Natural killer cell (primary cell): ENCODE data around the gene PDLIM4. TPM values are rescaled to one million over a fixed set of nuclear protein-coding genes. Genes with fewer than 3 reads are reported as not detected.

ENCODE experiments used
- ATAC-seq, 3 donors: fragments of 150-1000 bp in 2 of 3; fragments of 200-7000 bp in 1 of 3; cut with Tn5 transposase; 1 replicate in 1 of 3; 2 replicates in 2 of 3; pipeline ENCODE4 v1.10.0; 2021; ENCODE audit warnings: mild to moderate bottlenecking in 2 of 3, moderate library complexity in 2 of 3
- DNase-seq, 2 donors: peaks; one replicate each; pipeline versions ENCODE4 v3.0.0 to v3.0.0-alpha.2; 2013 to 2021; ENCODE audit warnings: mixed read lengths in 1 of 2
- H3K27ac ChIP-seq: one replicate; pipeline ENCODE4 v1.5.1; 2013; ENCODE audit warnings: mild to moderate bottlenecking, low read length
- H3K27me3 ChIP-seq: one replicate; pipeline ENCODE4 v1.6.1; 2013; ENCODE audit warnings: low read length; ENCODE audit not compliant: control insufficient read depth, insufficient read depth
- H3K36me3 ChIP-seq: one replicate; pipeline ENCODE4 v1.6.1; 2013; ENCODE audit warnings: low read length; ENCODE audit not compliant: control insufficient read depth, insufficient read depth
- H3K4me1 ChIP-seq: one replicate; pipeline ENCODE4 v1.6.1; 2013; ENCODE audit warnings: low read length; ENCODE audit not compliant: control insufficient read depth, insufficient read depth
- H3K4me3 ChIP-seq: one replicate; pipeline ENCODE4 v1.5.1; 2013; ENCODE audit warnings: low read length
- H3K9me3 ChIP-seq: one replicate; pipeline ENCODE4 v1.6.1; 2013; ENCODE audit warnings: low read length; ENCODE audit not compliant: control insufficient read depth, insufficient read depth
- H3K27ac Mint-ChIP-seq, 2 donors: one replicate each; pipeline ENCODE4 v1.8.0; 2022; ENCODE audit warnings: mild to moderate bottlenecking in 2 of 2, mixed read lengths in 2 of 2, moderate library complexity in 1 of 2
- H3K27me3 Mint-ChIP-seq, 2 donors: one replicate each; pipeline ENCODE4 v1.8.0; 2022; ENCODE audit warnings: low read depth in 2 of 2, mixed read lengths in 2 of 2
- H3K36me3 Mint-ChIP-seq: one replicate; pipeline ENCODE4 v1.8.0; 2022; ENCODE audit warnings: mixed read lengths
- H3K4me1 Mint-ChIP-seq, 2 donors: one replicate each; pipeline ENCODE4 v1.8.0; 2022; ENCODE audit warnings: mixed read lengths in 2 of 2
- H3K4me3 Mint-ChIP-seq: one replicate; pipeline ENCODE4 v1.8.0; 2022; ENCODE audit warnings: mild to moderate bottlenecking, moderate library complexity, mixed read lengths
- H3K9me3 Mint-ChIP-seq, 2 donors: one replicate each; pipeline ENCODE4 v1.8.0; 2022; ENCODE audit warnings: mixed read lengths in 2 of 2
- CTCF ChIP-seq: fragments of 200-600 bp; IDR thresholded peaks from one replicate; pipeline ENCODE4 v1.8.0; 2022; ENCODE audit warnings: antibody characterized with exemption
- WGBS: methylation state at CpG from one replicate; pipeline ENCODE4 v1.1.7; 2013; ENCODE audit warnings: missing lambda C conversion rate; ENCODE audit not compliant: insufficient coverage; 5-methylcytosine and 5-hydroxymethylcytosine counted together
- intact Hi-C: fragments of 100-400 bp; cut with micrococcal nuclease; formaldehyde crosslinking; loops from one replicate; pipeline ENCODE4 v1.14.2; 2022
- total RNA-seq, 4 donors: library from RNA; stranded (reverse); fragments of 120-200 nt in 1 of 4; gene quantifications; one replicate each; pipeline versions ENCODE4 v1.2.3 to v1.2.4, GENCODE V29; 2013 to 2022

Gene PDLIM4
- total RNA-seq, 3 donors from 2014 or later (not counting 1 experiment from before 2014, with no cell fraction given): not detected

GRCh38 chr5:132294728-132295504, 37.4 kb downstream of the PDLIM4 start:
- Histone ChIP-seq H3K36me3 (no peaks in the 10 kb centered on the region), H3K27ac (peak overlapping the region; percentile 43), H3K27me3 (peaks cover 13% of the 10 kb centered on the region), H3K9me3 (no peaks in the 10 kb centered on the region), H3K4me3 (peak overlapping the region; percentile 64), H3K4me1 (peaks cover 25% of the 10 kb centered on the region)
- ATAC-seq: peak; percentile 62 to 70 (median 67)
- no peaks in the 10 kb centered on the region for H3K36me3 Mint-ChIP-seq
- H3K27me3 Mint-ChIP-seq: peaks cover 46 to 56% of the 10 kb centered on the region in 2 donors
- intact Hi-C loops: no loop called here
- peaks cover 11 to 27% of the 10 kb centered on the region in 2 donors for H3K4me1 Mint-ChIP-seq
- H3K4me3 Mint-ChIP-seq: peak overlapping the region; percentile 93
- WGBS: under 1% methylated on average over 49 of the region's 50 CpGs
- peak overlapping the region in 1 of 2 donors; percentile 70 for H3K27ac Mint-ChIP-seq
- no peak for TF ChIP-seq CTCF
- H3K9me3 Mint-ChIP-seq: no peaks in the 10 kb centered on the region
- peak; percentile 30 to 65 for DNase-seq

GRCh38 chr5:132295505-132296411, 38.3 kb downstream of the PDLIM4 start:
- H3K27ac Mint-ChIP-seq: no peak overlapping the region

GRCh38 chr5:132296412-132297016, 39.0 kb downstream of the PDLIM4 start:
- WGBS: 92% methylated on average over 7 of the region's 8 CpGs
- H3K27me3 ChIP-seq: peaks cover 11% of the 10 kb centered on the region
- intact Hi-C loops: no loop called here
- H3K36me3 Mint-ChIP-seq: no peaks in the 10 kb centered on the region
- peaks cover 11 to 27% of the 10 kb centered on the region in 2 donors for H3K4me1 Mint-ChIP-seq
- H3K4me1 ChIP-seq: peaks cover 25% of the 10 kb centered on the region
- peaks cover 38 to 41% of the 10 kb centered on the region in 2 donors for H3K27me3 Mint-ChIP-seq
- H3K4me3 Mint-ChIP-seq: peak overlapping the region; percentile 72
- H3K27ac ChIP-seq: no peak overlapping the region
- H3K27ac Mint-ChIP-seq: no peak overlapping the region
- DNase-seq (no peak), ATAC-seq (no peak)
- no peak overlapping the region for H3K4me3 ChIP-seq
- H3K9me3 ChIP-seq: no peaks in the 10 kb centered on the region
- no peak for TF ChIP-seq CTCF
- H3K9me3 Mint-ChIP-seq: no peaks in the 10 kb centered on the region
- no peaks in the 10 kb centered on the region for H3K36me3 ChIP-seq

More at GRCh38 chr5:132295505-132296411, 38.3 kb downstream of the PDLIM4 start:
- TF ChIP-seq CTCF: no peak
- H3K27ac ChIP-seq: no peak overlapping the region
- ATAC-seq (no peak), DNase-seq (no peak)
- Mint-ChIP-seq H3K27me3 (peaks cover 44 to 48% of the 10 kb centered on the region in 2 donors), H3K9me3 (no peaks in the 10 kb centered on the region), H3K4me3 (peak overlapping the region; percentile 93), H3K4me1 (peaks cover 11 to 27% of the 10 kb centered on the region in 2 donors), H3K36me3 (no peaks in the 10 kb centered on the region)
- H3K36me3 ChIP-seq: no peaks in the 10 kb centered on the region
- 89% methylated on average over 8 of the region's 8 CpGs for WGBS
- intact Hi-C loops: no loop called here
- H3K4me1 ChIP-seq: peaks cover 25% of the 10 kb centered on the region
- H3K9me3 ChIP-seq: no peaks in the 10 kb centered on the region
- peaks cover 13% of the 10 kb centered on the region for H3K27me3 ChIP-seq
- H3K4me3 ChIP-seq: no peak overlapping the region
